ENCODE results near the gene TYROBP.
"Not testable (repeated sequence)": the region's sequence is repeated elsewhere in the genome, so short reads cannot be mapped to it uniquely, and the experiment has no call there.

The TYROBP gene

GRCh38 chr19:35899547-35900214 lies 8.4 kb downstream of the TYROBP start:
- peak; percentile 66 for DNase-seq (ENCODE audit: low spot score)

GRCh38 chr19:35898499-35898809 lies 9.6 kb downstream of the TYROBP start:
- no peak for DNase-seq (ENCODE audit: low spot score)

- DNase-seq (ENCODE audit: low spot score) = no peak
These were observed 10.2 kb downstream of the TYROBP start for GRCh38 chr19:35897706-35898451.

GRCh38 chr19:35896643-35897040 lies 11.5 kb downstream of the TYROBP start:
- no peak for DNase-seq (ENCODE audit: low spot score)

GRCh38 chr19:35895911-35896642 lies 12.0 kb downstream of the TYROBP start:
- DNase-seq (ENCODE audit: low spot score) = no peak

- no peak for DNase-seq (ENCODE audit: low spot score)
These were observed 13.8 kb downstream of the TYROBP start for GRCh38 chr19:35894342-35894741.

GRCh38 chr19:35891819-35892218 lies 16.3 kb downstream of the TYROBP start:
- not testable (repeated sequence) for DNase-seq (ENCODE audit: low spot score)

- no peak for DNase-seq (ENCODE audit: low spot score)
These were observed 17.9 kb downstream of the TYROBP start for GRCh38 chr19:35890113-35890650.

- no peak for DNase-seq (ENCODE audit: low spot score)
These were observed 18.6 kb downstream of the TYROBP start for GRCh38 chr19:35889370-35890112.

- DNase-seq (ENCODE audit: low spot score) = no peak
These were observed 19.7 kb downstream of the TYROBP start for GRCh38 chr19:35888398-35888797.

GRCh38 chr19:35887197-35887596 lies 20.9 kb downstream of the TYROBP start:
- no peak for DNase-seq (ENCODE audit: low spot score)

GRCh38 chr19:35885904-35886303 lies 22.2 kb downstream of the TYROBP start:
- DNase-seq (ENCODE audit: low spot score) = no peak

GRCh38 chr19:35885225-35885738 lies 22.8 kb downstream of the TYROBP start:
- DNase-seq (ENCODE audit: low spot score) = no peak

- DNase-seq (ENCODE audit: low spot score) = no peak
These were observed 24.2 kb downstream of the TYROBP start for GRCh38 chr19:35883882-35884281.

- no peak for DNase-seq (ENCODE audit: low spot score)
These were observed 25.8 kb downstream of the TYROBP start for GRCh38 chr19:35882114-35882832.

GRCh38 chr19:35879770-35880317 lies 28.3 kb downstream of the TYROBP start:
- DNase-seq (ENCODE audit: low spot score) = peak; percentile 96

GRCh38 chr19:35879068-35879467 lies 29.0 kb downstream of the TYROBP start:
- no peak for DNase-seq (ENCODE audit: low spot score)

GRCh38 chr19:35874392-35874930 lies 33.6 kb downstream of the TYROBP start:
- no peak for DNase-seq (ENCODE audit: low spot score)

- no peak for DNase-seq (ENCODE audit: low spot score)
These were observed 35.9 kb downstream of the TYROBP start for GRCh38 chr19:35872180-35872579.

- DNase-seq (ENCODE audit: low spot score) = no peak
These were observed 36.5 kb downstream of the TYROBP start for GRCh38 chr19:35871611-35872010.

- DNase-seq (ENCODE audit: low spot score) = no peak
These were observed 37.3 kb downstream of the TYROBP start for GRCh38 chr19:35870798-35871197.
